H1 (cell line): ENCODE results near the gene DCTN3. TPM values are rescaled to one million over a fixed set of nuclear protein-coding genes. Genes with fewer than 3 reads are reported as not detected.

Experiments used
- CTCF ChIA-PET: fragments of 300-600 bp; sonication (Branson Sonifier 250); formaldehyde crosslinking; loops from one replicate; lab custom pipeline; 2021; ENCODE audit not compliant: partially characterized antibody; lab: Charles Lee
- POLR2A ChIA-PET: fragments of 300-600 bp; sonication (Branson Sonifier 250); formaldehyde crosslinking; loops from one replicate; lab custom pipeline; 2021; ENCODE audit warnings: inconsistent platforms; ENCODE audit not compliant: partially characterized antibody; lab: Charles Lee
- DNase-seq, 2 experiments: peaks; one replicate each; pipeline versions ENCODE4 v3.0.0 to v3.0.0-alpha.2; 2010 to 2022; ENCODE audit warnings: low spot score in 2 of 2, low read depth in 1 of 2, mixed read lengths in 1 of 2
- FAIRE-seq: peaks from 2 replicates; lab custom pipeline; 2011; peaks lifted over from hg19 to GRCh38; lab: Jason Lieb, UNC
- H2AFZ ChIP-seq: 2 replicates; pipeline ENCODE4 v1.8.1; 2012; ENCODE audit warnings: low read length, inconsistent platforms
- H2AK5ac ChIP-seq: 2 replicates; pipeline ENCODE4 v1.6.1; 2013; ENCODE audit warnings: low read depth, low read length
- H2BK120ac ChIP-seq: replicated peaks from 2 replicates; pipeline ENCODE3; 2013; ENCODE audit warnings: low read depth, low read length, inconsistent platforms
- H2BK12ac ChIP-seq: 2 replicates; pipeline ENCODE4 v1.6.1; 2013; ENCODE audit warnings: low read depth, low read length
- H2BK15ac ChIP-seq: 2 replicates; pipeline ENCODE4 v1.6.1; 2013; ENCODE audit warnings: low read length
- H2BK20ac ChIP-seq: 2 replicates; pipeline ENCODE4 v1.6.1; 2013; ENCODE audit warnings: low read length
- H2BK5ac ChIP-seq: 2 replicates; pipeline ENCODE4 v1.6.1; 2013; ENCODE audit warnings: low read depth, low read length
- H3K14ac ChIP-seq: 2 replicates; pipeline ENCODE4 v1.6.1; 2013; ENCODE audit warnings: inconsistent platforms; ENCODE audit not compliant: insufficient read length
- H3K18ac ChIP-seq: 2 replicates; pipeline ENCODE4 v1.6.1; 2013; ENCODE audit warnings: low read length; ENCODE audit errors: extremely low read depth
- H3K23ac ChIP-seq: 2 replicates; pipeline ENCODE4 v1.6.1; 2013; ENCODE audit warnings: inconsistent platforms; ENCODE audit not compliant: insufficient read length
- H3K23me2 ChIP-seq: 2 replicates; pipeline ENCODE4 v1.6.1; 2013; ENCODE audit warnings: low read depth, low read length
- H3K27ac ChIP-seq: 2 replicates; pipeline ENCODE4 v1.6.1; 2011; ENCODE audit warnings: low read depth, low read length, inconsistent platforms
- H3K27me3 ChIP-seq, 4 experiments: replicated peaks in 1 of 4; 1 replicate in 1 of 4; 2 replicates in 3 of 4; pipeline versions ENCODE4 v1.6.1 to v1.8.1; 2011 to 2013; ENCODE audit warnings: low read length in 3 of 4, mild to moderate bottlenecking in 3 of 4, inconsistent platforms in 2 of 4, mixed read lengths in 2 of 4, moderate library complexity in 1 of 4; ENCODE audit not compliant: control insufficient read depth in 3 of 4, insufficient read depth in 3 of 4; ENCODE audit errors: extremely low read depth in 1 of 4
- H3K36me3 ChIP-seq, 4 experiments: 2 replicates each; pipeline versions ENCODE4 v1.6.1 to v1.8.1; 2011 to 2013; ENCODE audit warnings: mild to moderate bottlenecking in 4 of 4, low read length in 3 of 4, moderate library complexity in 2 of 4, control low read depth in 1 of 4, inconsistent platforms in 1 of 4; ENCODE audit not compliant: insufficient read depth in 4 of 4, control insufficient read depth in 2 of 4
- H3K4ac ChIP-seq: replicated peaks from 2 replicates; pipeline ENCODE3; 2013; ENCODE audit warnings: low read length, low read depth, mixed read lengths, inconsistent platforms; ENCODE audit not compliant: insufficient read length
- H3K4me1 ChIP-seq, 4 experiments: replicated peaks in 1 of 4; 1 replicate in 1 of 4; 2 replicates in 3 of 4; pipeline versions ENCODE4 v1.6.1 to v1.8.1; 2011 to 2013; ENCODE audit warnings: low read length in 3 of 4, inconsistent platforms in 2 of 4, mixed read lengths in 1 of 4; ENCODE audit not compliant: insufficient read depth in 4 of 4, control insufficient read depth in 3 of 4
- H3K4me2 ChIP-seq, 2 experiments: 2 replicates each; pipeline versions ENCODE4 v1.6.1 to v1.8.1; 2011 to 2013; ENCODE audit warnings: low read depth in 2 of 2, low read length in 2 of 2, control low read depth in 1 of 2, inconsistent platforms in 1 of 2, mild to moderate bottlenecking in 1 of 2; ENCODE audit not compliant: insufficient read depth in 1 of 2
- H3K4me3 ChIP-seq, 4 experiments: fragments of 200-600, 300-600 bp in 1 of 4; sonication (generic), shearing (Covaris generic), sonication (Bioruptor Twin) in 1 of 4; 2 replicates each; pipeline versions ENCODE4 v1.5.1 to v1.8.1; 2011 to 2016; ENCODE audit warnings: low read length in 4 of 4, low read depth in 3 of 4, control low read depth in 2 of 4, inconsistent platforms in 2 of 4, mild to moderate bottlenecking in 2 of 4, mixed read lengths in 1 of 4, moderate library complexity in 1 of 4; ENCODE audit not compliant: insufficient read depth in 2 of 4; ENCODE audit errors: extremely low read depth in 1 of 4
- H3K56ac ChIP-seq: replicated peaks from 2 replicates; pipeline ENCODE3; 2013; ENCODE audit warnings: low read depth, mild to moderate bottlenecking, mixed read lengths, low read length, inconsistent platforms; ENCODE audit not compliant: insufficient read length
- H3K79me1 ChIP-seq: 2 replicates; pipeline ENCODE4 v1.6.1; 2013; ENCODE audit warnings: low read depth, low read length, control low read depth
- H3K79me2 ChIP-seq, 2 experiments: 2 replicates each; pipeline versions ENCODE4 v1.6.1 to v1.8.1; 2012 to 2013; ENCODE audit warnings: low read length in 2 of 2, mild to moderate bottlenecking in 2 of 2, inconsistent platforms in 1 of 2; ENCODE audit not compliant: insufficient read depth in 2 of 2, control insufficient read depth in 1 of 2
- H3K9ac ChIP-seq, 4 experiments: replicated peaks in 1 of 4; 1 replicate in 1 of 4; 2 replicates in 3 of 4; pipeline versions ENCODE4 v1.6.1 to v1.8.1; 2011 to 2013; ENCODE audit warnings: low read depth in 3 of 4, low read length in 3 of 4, control low read depth in 2 of 4, mild to moderate bottlenecking in 2 of 4, moderate library complexity in 2 of 4, inconsistent platforms in 1 of 4; ENCODE audit errors: extremely low read depth in 1 of 4
- H3K9me3 ChIP-seq, 2 experiments: 2 replicates each; pipeline versions ENCODE4 v1.6.1 to v1.8.1; 2012 to 2013; ENCODE audit warnings: mild to moderate bottlenecking in 2 of 2, moderate library complexity in 2 of 2, control low read depth in 1 of 2, inconsistent platforms in 1 of 2, low read depth in 1 of 2, low read length in 1 of 2, mixed read lengths in 1 of 2; ENCODE audit not compliant: insufficient read depth in 2 of 2
- H4K20me1 ChIP-seq, 2 experiments: replicated peaks in 1 of 2; 2 replicates each; pipeline versions ENCODE3 to v1.8.1; 2011 to 2013; ENCODE audit warnings: inconsistent platforms in 2 of 2, low read length in 2 of 2, mild to moderate bottlenecking in 1 of 2; ENCODE audit not compliant: insufficient read depth in 2 of 2, control insufficient read depth in 1 of 2
- H4K5ac ChIP-seq: 2 replicates; pipeline ENCODE4 v1.6.1; 2013; ENCODE audit warnings: low read length, low read depth, mixed read lengths, inconsistent platforms; ENCODE audit not compliant: insufficient read length
- H4K8ac ChIP-seq: 2 replicates; pipeline ENCODE4 v1.8.0; 2013; ENCODE audit warnings: mild to moderate bottlenecking, moderate library complexity, low read length, inconsistent platforms; ENCODE audit not compliant: insufficient read depth; ENCODE audit errors: extremely low read depth
- H4K91ac ChIP-seq: replicated peaks from 2 replicates; pipeline ENCODE3; 2013; ENCODE audit warnings: low read length, mixed read lengths, inconsistent platforms; ENCODE audit not compliant: insufficient read length
- CBX5 ChIP-seq: fragments of 300-800, 300-1000 bp; sonication (generic); IDR thresholded peaks from 2 replicates; pipeline ENCODE4 v1.7.1; 2016; ENCODE audit warnings: antibody characterized with exemption, low read length, low read depth
- CBX8 ChIP-seq: fragments of 300-800, 300-1000 bp; sonication (generic); IDR thresholded peaks from 2 replicates; pipeline ENCODE4 v1.7.1; 2016; ENCODE audit warnings: low read depth, low read length, borderline replicate concordance
- CREB1 ChIP-seq: IDR thresholded peaks from 2 replicates; pipeline ENCODE4 v1.6.1; 2012; ENCODE audit warnings: inconsistent platforms
- E2F6 ChIP-seq: IDR thresholded peaks from 2 replicates; pipeline ENCODE4 v1.6.1; 2012; ENCODE audit warnings: inconsistent platforms
- JUND ChIP-seq: IDR thresholded peaks from 2 replicates; pipeline ENCODE4 v1.6.1; 2011; ENCODE audit warnings: mild to moderate bottlenecking, improper control_type of control experiment, low read length
- KDM4A ChIP-seq: IDR thresholded peaks from one replicate; pipeline ENCODE4 v1.7.1; 2012; ENCODE audit warnings: low read depth, mild to moderate bottlenecking, moderate library complexity, low read length, inconsistent platforms; ENCODE audit not compliant: severe bottlenecking
- MAFK ChIP-seq: IDR thresholded peaks from 2 replicates; pipeline ENCODE4 v1.6.1; 2012; ENCODE audit warnings: low read depth, mild to moderate bottlenecking, improper control_type of control experiment, low read length
- POLR2AphosphoS5 ChIP-seq: IDR thresholded peaks from 2 replicates; pipeline ENCODE4 v1.6.1; 2011; ENCODE audit warnings: low read depth, low read length
- USF2 ChIP-seq: IDR thresholded peaks from 2 replicates; pipeline ENCODE4 v1.6.1; 2011; ENCODE audit warnings: low read length, improper control_type of control experiment
- WGBS, 2 experiments: shearing (Covaris generic) in 1 of 2; methylation state at CpG; one replicate each; pipeline versions ENCODE4 v1.1.6 to v1.1.7; 2013 to 2015; ENCODE audit warnings: low lambda C conversion rate in 2 of 2, mixed read lengths in 2 of 2, inconsistent platforms in 1 of 2, low coverage in 1 of 2, missing lambda C conversion rate in 1 of 2; ENCODE audit not compliant: insufficient replicate concordance in 2 of 2, insufficient coverage in 1 of 2, insufficient read length in 1 of 2; ENCODE audit errors: extremely low coverage in 1 of 2, missing lambda C conversion rate in 1 of 2; 5-methylcytosine and 5-hydroxymethylcytosine counted together
- polyA plus RNA-seq, 7 experiments: library from polyadenylated mRNA; depleted of rRNA in 3 of 7; stranded (reverse) in 5 of 7; unstranded in 2 of 7; fragments of >200 nt in 5 of 7; fragments of 200-250 nt in 2 of 7; gene quantifications; 1 replicate in 5 of 7; 2 replicates in 1 of 7; 4 replicates in 1 of 7; pipeline versions ENCODE4 v1.2.1 to v1.2.3, GENCODE V29; 2011 to 2013; ENCODE audit warnings: missing spikeins in 2 of 7, mixed read lengths in 2 of 7
- total RNA-seq: library from RNA; stranded (reverse); fragmentation: NEBNext Ultra II Directional; extraction: Animal tissue kit (Norgen Biotek cat#: 25700); gene quantifications from 2 replicates; pipeline ENCODE4 v1.2.1, GENCODE V29; 2021
- TF ChIP-seq, protein P1 (sequence below): IDR thresholded peaks from 2 replicates; pipeline ENCODE4 v1.6.1; 2012; ENCODE audit warnings: inconsistent platforms

The DCTN3 gene
- total and polyA plus RNA-seq, 2 of the 8 experiments (the other 6 are each of a cell fraction or from before 2014, with no cell fraction given): 25.6 to 39.2 TPM

DNA sequence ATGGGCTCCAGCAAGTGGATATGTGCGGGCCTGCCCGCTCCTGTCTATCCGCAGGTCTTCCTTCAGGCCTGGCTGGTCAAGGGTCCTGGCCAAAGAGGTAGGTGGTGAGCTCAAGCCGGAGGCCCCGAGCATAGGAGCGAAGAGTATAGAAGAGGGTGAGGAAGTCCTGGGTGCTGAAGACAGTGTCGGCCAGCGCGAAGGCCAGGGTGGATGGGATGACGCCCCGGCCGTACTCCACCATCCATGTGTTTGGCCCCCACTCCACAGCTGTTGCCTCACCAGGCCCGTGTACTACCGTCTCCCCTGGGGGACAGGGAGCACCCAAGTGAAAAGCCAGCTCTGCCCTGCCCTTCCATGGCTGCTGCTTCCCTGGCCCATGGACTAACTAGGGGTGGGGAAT, 15.3 kb upstream of the DCTN3 start:
- 0 out of 8 replicates have a peak overlapping the region, but pooled peaks of 1 of the 4 experiments have one; percentile 6 for H3K4me3 ChIP-seq
- H2BK12ac ChIP-seq: no peak overlapping the region
- no peak overlapping the region for H3K9ac ChIP-seq
- no peak overlapping the region for H2BK20ac ChIP-seq
- no peak overlapping the region for H2BK120ac ChIP-seq
- H2BK15ac ChIP-seq: no peak overlapping the region
- H3K23me2 ChIP-seq: peaks cover 9% of the 10 kb centered on the region
- CTCF ChIA-PET: interaction anchor here (0.7 to 18.5 kb wide), 15 partner anchors 10 to 124 kb away, joined by 3 to 401 read pairs (median 9); partner anchors contain the start of genes CCL27, DCTN3, GALT and IL11RA
- H3K4me1 ChIP-seq: peaks cover 2 to 11% (median 8%) of the 10 kb centered on the region in 4 experiments; a peak in 4 of 7 replicates
- peaks cover 0 to 11% of the 10 kb centered on the region in 2 experiments; a peak in 2 of 4 replicates for H3K79me2 ChIP-seq
- no peak overlapping the region for H2AK5ac ChIP-seq
- H2AFZ ChIP-seq: no peak overlapping the region
- H3K27ac ChIP-seq: no peak overlapping the region
- no peak overlapping the region for H4K91ac ChIP-seq
- H3K79me1 ChIP-seq: peaks cover 10% of the 10 kb centered on the region
- H3K56ac ChIP-seq: no peak overlapping the region
- FAIRE-seq (no peak), DNase-seq (no peak)
- no peak overlapping the region for H3K14ac ChIP-seq
- no peak overlapping the region for H2BK5ac ChIP-seq
- H4K20me1 ChIP-seq: peaks cover 0 to 11% of the 10 kb centered on the region in 2 experiments
- H4K8ac ChIP-seq: no peak overlapping the region; the same call in 1 of the 2 replicates
- POLR2A ChIA-PET: interaction anchor here (0.9 to 11.3 kb wide), 4 partner anchors 10 to 35 kb away, joined by 3 to 127 read pairs (median 10); partner anchors contain the start of genes GALT and IL11RA
- H3K9me3 ChIP-seq: no peaks in the 10 kb centered on the region
- H3K27me3 ChIP-seq: peaks cover 2 to 14% (median 10%) of the 10 kb centered on the region in 4 experiments
- H3K18ac ChIP-seq: no peak overlapping the region
- H3K4me2 ChIP-seq: no peak overlapping the region; a peak in 1 of 4 replicates
- no peak overlapping the region for H3K4ac ChIP-seq
- H4K5ac ChIP-seq: no peak overlapping the region
- WGBS, 2 experiments: 96% methylated on average over 14 of the region's 14 CpGs; no CpG with 5 or more reads in 1 of the 2 experiments
- peaks cover 0 to 6% (median 2%) of the 10 kb centered on the region in 4 experiments; a peak in 3 of 8 replicates for H3K36me3 ChIP-seq
- H3K23ac ChIP-seq: no peak overlapping the region
- TF ChIP-seq E2F6 (no peak), CBX5 (no peak), JUND (no peak), MAFK (no peak), CBX8 (no peak), CREB1 (no peak), POLR2AphosphoS5 (no peak), USF2 (no peak), KDM4A (no peak)
- TF ChIP-seq, protein P1, sequence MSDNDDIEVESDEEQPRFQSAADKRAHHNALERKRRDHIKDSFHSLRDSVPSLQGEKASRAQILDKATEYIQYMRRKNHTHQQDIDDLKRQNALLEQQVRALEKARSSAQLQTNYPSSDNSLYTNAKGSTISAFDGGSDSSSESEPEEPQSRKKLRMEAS: no peak
